GM18526 (cell line): ENCODE data around the gene IL22RA1.

Source experiments
- POLR2A ChIP-seq: IDR thresholded peaks from 3 replicates; pipeline ENCODE4 v1.6.1; 2011; ENCODE audit not compliant: insufficient read length; ENCODE audit errors: extremely low read depth

IL22RA1 gene

DNA sequence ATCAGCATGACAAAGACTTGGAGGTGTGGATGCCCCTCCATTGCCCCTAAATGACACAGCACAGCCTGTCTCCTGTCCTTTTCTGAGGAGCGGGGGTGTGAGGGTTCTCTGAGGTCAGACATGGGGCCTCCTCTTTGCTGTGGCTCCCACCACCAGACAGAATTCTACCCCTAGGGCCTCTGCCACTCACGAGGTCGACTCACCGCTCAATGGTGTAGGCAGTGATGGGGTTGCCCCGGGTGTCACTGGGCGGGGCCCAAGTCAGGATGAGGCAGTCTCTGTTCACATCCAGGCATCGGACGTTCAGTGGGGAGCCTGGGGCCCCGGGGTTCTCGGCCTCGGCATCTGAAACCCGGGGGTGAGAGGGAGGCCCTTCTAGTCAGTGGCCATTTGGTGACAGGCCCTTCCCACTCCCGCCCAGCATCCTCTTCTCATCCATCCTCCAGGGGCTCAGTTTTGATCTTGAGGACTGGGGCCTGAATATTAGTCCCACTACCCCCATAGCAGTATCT, 50.9 kb downstream of the IL22RA1 start:
- no peak for TF ChIP-seq POLR2A

DNA sequence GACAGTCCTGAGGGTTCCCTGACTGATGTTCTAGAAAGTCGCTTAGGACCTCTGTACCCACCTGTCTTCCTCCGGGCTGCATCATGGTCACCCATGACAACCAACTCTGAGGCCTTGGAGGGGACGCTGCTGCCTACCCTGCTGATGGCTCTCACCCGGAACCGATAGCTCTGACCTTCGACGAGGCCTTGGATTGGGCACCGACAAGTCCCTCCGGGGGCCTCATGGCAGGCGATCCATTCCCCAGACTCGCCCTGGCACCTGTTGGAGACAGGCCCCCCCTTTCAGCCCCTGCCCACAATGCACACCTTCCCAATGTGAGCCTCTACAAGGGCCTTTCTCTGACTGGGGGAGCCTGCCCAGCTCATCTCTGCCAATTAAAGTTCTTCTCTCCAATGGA, 52.2 kb downstream of the IL22RA1 start:
- no peak for TF ChIP-seq POLR2A

- TF ChIP-seq POLR2A, result no peak
These were observed 53.0 kb downstream of the IL22RA1 start for GRCh38 chr1:24089743-24090555.

DNA sequence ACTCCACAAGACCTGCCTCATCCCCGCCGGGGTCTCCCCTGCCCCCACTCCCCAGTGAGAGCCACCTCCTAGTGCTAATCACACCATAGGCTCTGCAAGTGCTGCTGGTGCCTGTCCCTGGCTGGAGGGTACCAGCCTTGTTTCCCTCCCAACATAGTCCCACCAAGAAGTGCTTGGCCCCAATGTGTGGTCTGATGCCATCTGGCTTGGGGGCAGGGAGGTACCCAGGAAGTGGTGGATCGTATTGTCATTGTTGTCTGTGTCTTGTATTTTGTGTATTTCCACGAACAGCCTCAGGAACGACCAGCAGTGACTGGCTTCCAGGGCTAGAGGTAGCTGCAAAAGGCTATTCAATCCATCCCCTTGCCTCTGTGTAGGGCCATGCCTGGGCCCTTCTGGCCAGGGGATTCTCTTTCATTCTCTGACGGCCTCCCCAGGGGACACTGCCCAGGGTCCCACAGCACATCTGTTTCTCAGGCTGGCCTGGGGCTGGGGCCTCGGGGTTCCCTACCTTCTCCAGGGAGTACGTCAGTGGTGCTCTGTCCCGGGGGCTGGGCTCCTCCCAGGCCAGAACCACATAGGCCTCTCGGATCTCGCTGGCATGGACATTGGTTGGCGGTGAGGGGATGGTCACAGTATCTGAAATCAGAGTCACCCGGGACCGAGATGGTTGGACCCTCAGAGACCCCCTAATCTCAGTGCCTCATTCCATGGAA, 53.8 kb downstream of the IL22RA1 start:
- TF ChIP-seq POLR2A, result no peak

DNA sequence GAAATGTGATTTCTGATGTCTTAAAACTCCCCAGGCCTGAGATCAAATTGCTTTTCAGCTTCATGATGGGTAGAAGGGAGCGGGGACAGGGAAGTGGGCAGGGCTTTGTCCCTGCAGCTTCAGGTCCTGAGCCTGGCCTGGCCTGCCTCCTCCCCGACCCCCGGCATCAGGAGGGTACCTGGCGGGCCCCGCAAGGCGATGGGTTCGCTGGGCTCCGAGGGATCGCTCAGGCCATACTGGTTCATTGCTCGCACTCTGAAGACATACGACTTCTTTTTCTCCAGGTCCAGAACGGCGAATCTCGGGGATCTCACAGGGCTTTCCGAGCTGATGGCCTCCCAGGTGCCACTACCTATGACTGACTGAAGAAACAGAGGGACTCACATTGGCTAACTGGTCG, 56.5 kb downstream of the IL22RA1 start:
- TF ChIP-seq POLR2A, result no peak

GRCh38 chr1:24085546-24085945, 57.4 kb downstream of the IL22RA1 start:
- no peak for TF ChIP-seq POLR2A

DNA sequence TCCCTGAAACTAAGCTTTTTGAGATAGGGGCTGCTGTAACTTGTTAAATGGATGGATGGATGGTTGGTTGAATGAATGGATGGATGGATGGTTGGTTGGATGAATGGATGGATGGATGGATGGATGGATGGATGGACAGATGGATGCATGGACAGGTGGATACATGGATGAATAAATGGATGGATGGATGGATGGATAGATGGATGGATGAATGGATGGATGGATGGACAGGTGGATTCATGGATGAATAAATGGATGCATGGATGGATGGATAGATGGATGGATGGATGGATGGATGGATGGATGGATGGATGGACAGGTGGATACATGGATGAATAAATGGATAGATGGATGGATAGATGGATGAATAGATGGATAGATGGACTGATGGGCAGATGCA, 57.9 kb downstream of the IL22RA1 start:
- TF ChIP-seq POLR2A, result no peak

DNA sequence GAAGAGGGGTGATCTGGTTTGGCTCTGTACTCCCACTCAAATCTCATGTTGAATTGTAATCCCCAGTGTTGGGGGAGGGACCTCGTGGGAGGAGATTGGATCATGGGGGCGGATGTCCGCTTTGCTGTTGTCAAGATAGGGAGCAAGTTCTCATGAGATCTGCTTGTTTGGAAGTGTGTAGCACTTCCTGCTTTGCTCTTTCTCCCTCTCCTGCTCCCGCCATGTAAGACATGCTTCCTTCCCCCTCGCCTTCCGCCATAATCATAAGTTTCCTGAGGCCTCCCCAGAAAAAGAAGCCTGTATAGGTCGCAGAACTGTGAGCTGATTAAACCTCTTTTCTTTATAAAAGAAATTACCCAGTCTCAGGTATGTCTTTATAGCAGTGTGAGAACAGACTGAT, 58.9 kb downstream of the IL22RA1 start:
- TF ChIP-seq POLR2A, result no peak

DNA sequence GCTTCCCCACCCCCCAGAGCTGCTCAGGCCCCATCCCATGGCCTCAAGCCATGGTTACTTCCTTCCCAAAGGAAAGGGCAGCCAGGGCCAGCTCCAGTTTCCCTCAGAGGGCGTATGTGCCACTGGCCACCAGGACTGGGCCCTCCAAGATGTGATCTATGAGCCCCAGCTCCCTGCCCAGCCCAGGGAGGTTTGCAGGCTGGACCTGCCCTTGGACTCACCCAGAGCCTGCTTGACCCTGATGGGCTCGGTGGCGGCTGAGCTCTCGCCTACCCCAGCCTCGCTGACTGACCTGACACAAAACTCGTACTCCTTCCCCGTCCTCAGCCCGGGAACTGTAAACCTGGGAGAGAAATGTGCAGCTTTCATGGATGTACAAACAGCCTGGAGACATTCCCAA, 60.6 kb downstream of the IL22RA1 start:
- TF ChIP-seq POLR2A, result no peak

DNA sequence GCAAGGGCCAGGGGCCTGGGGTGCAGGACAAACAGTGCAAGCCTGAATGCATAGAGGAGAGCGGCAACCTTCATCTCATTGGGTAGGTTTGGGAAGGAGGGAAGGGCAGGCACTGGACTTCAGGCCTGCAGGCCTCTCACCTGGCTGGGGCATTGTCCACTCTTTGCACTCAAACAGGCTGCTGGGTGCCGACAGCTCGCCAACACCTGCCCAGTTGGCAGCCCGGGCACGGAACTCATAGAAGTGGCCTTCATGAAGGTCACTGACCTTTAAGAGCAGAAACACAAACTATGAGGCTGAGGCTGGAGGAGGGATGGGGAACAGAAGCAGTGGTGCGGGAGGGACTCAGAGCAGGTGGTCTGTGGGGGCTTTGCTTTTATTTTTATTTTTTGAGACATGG, 61.8 kb downstream of the IL22RA1 start:
- TF ChIP-seq POLR2A, result no peak

DNA sequence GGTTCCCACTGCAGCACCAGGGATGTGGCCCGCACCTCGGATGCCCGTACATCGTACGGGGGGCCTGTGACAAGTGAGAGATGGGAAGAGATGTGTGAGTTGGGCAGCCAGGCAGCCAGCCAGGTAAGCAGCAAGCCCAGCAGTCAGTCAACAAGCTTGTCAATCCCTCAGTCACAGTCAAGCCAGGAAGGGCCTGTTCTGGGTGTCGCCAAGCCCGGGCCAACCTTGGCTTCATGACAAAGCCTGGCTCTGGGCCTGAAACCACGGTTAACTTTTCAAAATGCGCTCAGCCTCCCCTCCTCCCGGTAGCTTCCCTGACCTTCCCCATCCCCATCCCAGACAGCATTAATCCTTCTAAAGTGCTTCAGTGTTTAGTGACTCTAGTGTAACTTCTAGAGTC, 62.8 kb downstream of the IL22RA1 start:
- TF ChIP-seq POLR2A, result no peak

GRCh38 chr1:24077278-24077978, 65.5 kb downstream of the IL22RA1 start:
- no peak for TF ChIP-seq POLR2A

DNA sequence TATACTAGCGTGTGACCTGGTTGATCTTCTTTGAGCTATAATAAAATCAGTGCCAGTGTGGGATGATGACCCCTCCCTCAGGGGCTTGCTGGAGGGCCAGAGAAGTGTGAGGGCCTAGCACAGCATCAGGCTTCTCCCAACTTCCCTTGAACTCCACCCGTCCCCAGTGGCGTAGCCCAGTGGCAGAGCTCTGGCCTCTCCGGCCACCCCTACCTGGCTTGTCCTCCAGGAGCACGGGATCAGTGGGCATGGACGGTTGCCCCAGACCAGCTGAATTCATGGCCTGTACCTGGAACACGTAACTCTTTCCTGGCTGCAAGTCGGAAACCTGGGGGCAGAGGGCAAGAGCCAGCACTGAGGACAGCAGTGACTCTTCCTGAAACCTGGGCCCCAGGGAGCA, 67.0 kb downstream of the IL22RA1 start:
- no peak for TF ChIP-seq POLR2A

- TF ChIP-seq POLR2A, result no peak
These were observed 67.4 kb downstream of the IL22RA1 start for GRCh38 chr1:24075590-24075854.

DNA sequence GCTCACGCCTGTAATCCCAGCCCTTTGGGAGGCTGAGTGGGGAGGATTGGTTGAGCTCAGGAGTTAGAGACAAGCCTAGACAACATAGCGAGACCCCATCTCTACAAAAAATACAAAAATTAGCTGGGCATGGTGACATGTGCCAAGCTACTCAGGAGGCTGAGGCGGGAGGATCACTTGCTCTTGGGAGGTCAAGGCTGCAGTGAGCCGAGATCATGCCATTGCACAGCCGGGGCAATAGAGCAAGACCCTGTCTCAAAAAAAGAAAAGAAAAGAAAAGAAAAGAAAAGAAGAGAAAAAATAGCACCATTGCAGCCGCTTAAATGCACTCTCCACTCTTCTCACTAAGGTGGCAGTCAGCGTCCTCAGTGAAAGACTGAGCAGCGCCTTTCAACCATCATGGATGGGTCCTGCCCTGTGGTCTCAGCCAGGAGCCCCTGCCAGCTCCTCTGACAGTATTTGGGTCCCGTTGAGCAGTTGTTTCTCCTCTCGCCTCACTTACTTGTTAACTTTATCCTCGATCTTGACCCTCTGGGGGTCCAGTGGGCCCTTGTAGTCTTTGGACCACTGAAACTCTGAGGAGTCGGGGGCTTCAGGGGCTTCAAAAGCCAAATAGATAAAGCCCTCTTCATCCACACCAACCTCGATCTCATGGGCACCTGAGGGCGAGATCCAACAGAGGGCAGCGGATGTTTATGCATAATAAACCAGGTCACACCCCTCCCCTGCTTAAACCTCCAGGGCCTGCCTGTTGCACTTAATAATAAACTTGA, 67.9 kb downstream of the IL22RA1 start:
- no peak for TF ChIP-seq POLR2A
